ENCODE results near the gene GASK1A. TPM values are rescaled to one million over a fixed set of nuclear protein-coding genes. Genes with fewer than 3 reads are reported as not detected.
A peak's percentile ranks its signal among the peaks of the same experiment; 100 is the strongest.

Gene GASK1A
- total RNA-seq, 1 experiment from 2014 or later = 5.4 TPM

- Histone ChIP-seq H3K79me1 (ENCODE audit: insufficient read depth, low read depth, low read length, poor library complexity, severe bottlenecking) (no peaks in the 10 kb centered on the region), H3K23ac (ENCODE audit: insufficient read length, low read depth, low read length) (no peak overlapping the region), H4K20me1 (ENCODE audit: control insufficient read depth, insufficient read depth, insufficient read length) (no peaks in the 10 kb centered on the region), H3K56ac (ENCODE audit: insufficient read length, low read depth, low read length) (no peak overlapping the region), H3K14ac (ENCODE audit: insufficient read depth, low read length) (no peak overlapping the region), H2BK15ac (ENCODE audit: low read depth, low read length) (no peak overlapping the region), H2BK12ac (ENCODE audit: insufficient read length, low read depth, low read length) (no peak overlapping the region), H4K91ac (ENCODE audit: insufficient read length, low read depth, low read length) (no peak overlapping the region), H3K18ac (ENCODE audit: insufficient read length, low read depth, low read length) (no peak overlapping the region), H3K4me1 (ENCODE audit: insufficient read depth, low read length) (peaks cover 5% of the 10 kb centered on the region; the same call in 1 of the 2 replicates), H3K4me2 (ENCODE audit: insufficient read depth, insufficient read length, low read length) (no peak overlapping the region), H3K27me3 (ENCODE audit: insufficient read depth, low read length) (no peaks in the 10 kb centered on the region; the same call in 1 of the 2 replicates), H3K4ac (ENCODE audit: low read depth, low read length) (no peak overlapping the region), H3K9me3 (ENCODE audit: control insufficient read depth, low read depth, low read length) (no peaks in the 10 kb centered on the region), H2AFZ (ENCODE audit: low read length) (no peak overlapping the region), H2BK120ac (ENCODE audit: low read depth, low read length, poor library complexity, severe bottlenecking) (no peak overlapping the region), H4K8ac (replicated peaks; ENCODE audit: insufficient read length, low read depth, low read length) (no peak overlapping the region), H3K79me2 (ENCODE audit: insufficient read depth, low read length) (no peaks in the 10 kb centered on the region), H2BK20ac (ENCODE audit: low read depth, low read length, poor library complexity, severe bottlenecking) (no peak overlapping the region), H2AK5ac (ENCODE audit: insufficient read length, low read length) (no peak overlapping the region), H3K27ac (ENCODE audit: insufficient read length, low read depth, low read length) (no peak overlapping the region), H3K23me2 (ENCODE audit: insufficient read length, low read depth, low read length, poor library complexity, severe bottlenecking) (peaks cover 5% of the 10 kb centered on the region), H3K9ac (ENCODE audit: extremely low read depth, insufficient read length, low read length) (no peak overlapping the region), H4K5ac (ENCODE audit: insufficient read length, low read depth, low read length) (no peak overlapping the region), H2BK5ac (ENCODE audit: insufficient read length, low read length) (no peak overlapping the region), H3T11ph (ENCODE audit: low read length) (no peak overlapping the region)
- DNase-seq = no peak
- Mint-ChIP-seq H3K4me3 (peak overlapping the region in 1 of 2 experiments; percentile 47; a peak in 2 of 5 replicates), H3K4me1 (peaks cover 66 to 71% of the 10 kb centered on the region in 2 experiments), H3K27ac (peak overlapping the region in 1 of 3 experiments; percentile 28; a peak in 3 of 7 replicates), H3K27me3 (ENCODE audit: low read depth) (peaks cover 21% of the 10 kb centered on the region), H3K9me3 (no peaks in the 10 kb centered on the region; a peak in 1 of 5 replicates), H3K36me3 (ENCODE audit: insufficient read depth in 1 of 3, low read depth in 3 of 3) (peaks cover 0 to 11% (median 4%) of the 10 kb centered on the region in 3 experiments; a peak in 2 of 7 replicates)
- no CpG with 5 or more reads among the region's 4 CpGs for WGBS (ENCODE audit: extremely low coverage, insufficient read length, low lambda C conversion rate)
- TF ChIP-seq CTCF (conservative IDR thresholded peaks at IDR 0.05) = no peak
Measured at GRCh38 chr3:42984701-42985100, 5.6 kb downstream of the GASK1A start.

Data from H9 (cell line).